K562 (cell line): ENCODE measurements around the gene CSTPP1. TPM values are rescaled to one million over a fixed set of nuclear protein-coding genes. Genes with fewer than 3 reads are reported as not detected.

Experiments used
- CBFA2T2 ChIP-seq: fragments of 450-650 bp; conservative IDR thresholded peaks from 2 replicates; pipeline ENCODE4 v1.6.1; 2017; ENCODE audit warnings: mild to moderate bottlenecking
- CBX2 ChIP-seq: fragments of 200-600 bp; sonication (generic); IDR thresholded peaks from one replicate; pipeline ENCODE4 v1.6.1; 2012; ENCODE audit warnings: mild to moderate bottlenecking, low read length, inconsistent platforms; ENCODE audit not compliant: insufficient read depth, poor library complexity, severe bottlenecking
- FOXJ2 ChIP-seq: fragments of 200-800 bp; sonication (Bioruptor generic); IDR thresholded peaks from 2 replicates; pipeline ENCODE4 v1.6.1; 2016; ENCODE audit warnings: missing genetic modification characterization, missing compliant biosample characterization
- FOXK1 ChIP-seq: sonication (generic); formaldehyde crosslinking; IDR thresholded peaks from 2 replicates; pipeline ENCODE4 v1.8.0; 2022; ENCODE audit warnings: missing genetic modification reagents, mild to moderate bottlenecking, borderline replicate concordance
- FOXM1 ChIP-seq, 2 experiments: fragments of 450-650 bp in 1 of 2; sonication (generic) in 1 of 2; formaldehyde crosslinking in 1 of 2; IDR thresholded peaks; 2 replicates each; pipeline versions ENCODE4 v1.6.1 to v1.9.0; 2017 to 2022; ENCODE audit warnings: low read depth in 2 of 2, mild to moderate bottlenecking in 2 of 2, missing genetic modification reagents in 1 of 2, moderate library complexity in 1 of 2
- GATAD2B ChIP-seq: fragments of 450-650 bp; IDR thresholded peaks from 2 replicates; pipeline ENCODE4 v1.6.1; 2017; ENCODE audit warnings: mild to moderate bottlenecking, borderline replicate concordance
- GTF2E2 ChIP-seq: fragments of 200-800 bp; sonication (Bioruptor generic); IDR thresholded peaks from 2 replicates; pipeline ENCODE4 v1.6.1; 2016; ENCODE audit warnings: missing genetic modification characterization, missing compliant biosample characterization
- IRF2 ChIP-seq: sonication (generic); formaldehyde crosslinking; IDR thresholded peaks from 2 replicates; pipeline ENCODE4 v1.8.1; 2022; ENCODE audit warnings: mild to moderate bottlenecking, missing genetic modification reagents
- PHTF2 ChIP-seq: fragments of 250-450 bp; sonication (Bioruptor Pico); IDR thresholded peaks from 2 replicates; pipeline ENCODE4 v1.5.0; 2021; ENCODE audit warnings: mild to moderate bottlenecking
- TAF15 ChIP-seq: fragments of 200-400 bp; formaldehyde crosslinking; IDR thresholded peaks from 2 replicates; pipeline ENCODE4 v1.6.1; 2017; ENCODE audit warnings: mild to moderate bottlenecking, low read depth, low read length, moderate library complexity
- ZC3H8 ChIP-seq: fragments of 450-650 bp; IDR thresholded peaks from 2 replicates; pipeline ENCODE4 v1.6.1; 2017
- ZNF143 ChIP-seq: sonication (generic); formaldehyde crosslinking; IDR thresholded peaks from 2 replicates; pipeline ENCODE4 v1.9.0; 2022; ENCODE audit warnings: mild to moderate bottlenecking, missing genetic modification reagents
- ZNF212 ChIP-seq: fragments of 450-650 bp; formaldehyde crosslinking; IDR thresholded peaks from 2 replicates; pipeline ENCODE4 v1.4.0; 2020; ENCODE audit warnings: mild to moderate bottlenecking
- ZNF444 ChIP-seq: fragments of 250-450 bp; sonication (Bioruptor Pico); IDR thresholded peaks from 2 replicates; pipeline ENCODE4 v1.4.0; 2020; ENCODE audit warnings: mild to moderate bottlenecking, moderate library complexity
- polyA plus RNA-seq, 8 experiments: library from polyadenylated mRNA; depleted of rRNA in 4 of 8; stranded (reverse) in 5 of 8; unstranded in 3 of 8; fragments of >200 nt; fragmentation: Nextera tagmentation in 2 of 8; fragmentation: Illumina TruSeq in 1 of 8; extraction: Ambion mirVana in 2 of 8; extraction: Trizol in 1 of 8; gene quantifications; 2 replicates each; pipeline versions ENCODE4 v1.2.1 to v1.2.3, GENCODE V29; 2011 to 2014; ENCODE audit warnings: inconsistent platforms in 1 of 8, missing spikeins in 1 of 8
- total RNA-seq, 7 experiments: library from RNA; depleted of rRNA in 6 of 7; stranded (reverse); fragments of >200 nt in 6 of 7; fragmentation: Illumina TruSeq in 2 of 7; extraction: Trizol in 2 of 7; gene quantifications; 2 replicates each; pipeline versions ENCODE4 v1.2.1 to v1.2.3, GENCODE V29; 2011 to 2021; ENCODE audit warnings: low replicate concordance in 1 of 7
- TF ChIP-seq, protein P1 (sequence below): fragments of 250-450 bp; sonication (Bioruptor Pico); IDR thresholded peaks from 2 replicates; pipeline ENCODE4 v1.8.0; 2021; ENCODE audit warnings: mild to moderate bottlenecking, moderate library complexity
- TF ChIP-seq, protein P2 (sequence below): fragments of 250-450 bp; sonication (Bioruptor Pico); IDR thresholded peaks from 2 replicates; pipeline ENCODE4 v1.4.0; 2020; ENCODE audit warnings: mild to moderate bottlenecking, moderate library complexity

The CSTPP1 gene
- total and polyA plus RNA-seq, 9 of the 15 experiments (the other 6 are each of a cell fraction or from before 2014, with no cell fraction given): 6.5 to 17.8 (median 9.2) TPM

DNA sequence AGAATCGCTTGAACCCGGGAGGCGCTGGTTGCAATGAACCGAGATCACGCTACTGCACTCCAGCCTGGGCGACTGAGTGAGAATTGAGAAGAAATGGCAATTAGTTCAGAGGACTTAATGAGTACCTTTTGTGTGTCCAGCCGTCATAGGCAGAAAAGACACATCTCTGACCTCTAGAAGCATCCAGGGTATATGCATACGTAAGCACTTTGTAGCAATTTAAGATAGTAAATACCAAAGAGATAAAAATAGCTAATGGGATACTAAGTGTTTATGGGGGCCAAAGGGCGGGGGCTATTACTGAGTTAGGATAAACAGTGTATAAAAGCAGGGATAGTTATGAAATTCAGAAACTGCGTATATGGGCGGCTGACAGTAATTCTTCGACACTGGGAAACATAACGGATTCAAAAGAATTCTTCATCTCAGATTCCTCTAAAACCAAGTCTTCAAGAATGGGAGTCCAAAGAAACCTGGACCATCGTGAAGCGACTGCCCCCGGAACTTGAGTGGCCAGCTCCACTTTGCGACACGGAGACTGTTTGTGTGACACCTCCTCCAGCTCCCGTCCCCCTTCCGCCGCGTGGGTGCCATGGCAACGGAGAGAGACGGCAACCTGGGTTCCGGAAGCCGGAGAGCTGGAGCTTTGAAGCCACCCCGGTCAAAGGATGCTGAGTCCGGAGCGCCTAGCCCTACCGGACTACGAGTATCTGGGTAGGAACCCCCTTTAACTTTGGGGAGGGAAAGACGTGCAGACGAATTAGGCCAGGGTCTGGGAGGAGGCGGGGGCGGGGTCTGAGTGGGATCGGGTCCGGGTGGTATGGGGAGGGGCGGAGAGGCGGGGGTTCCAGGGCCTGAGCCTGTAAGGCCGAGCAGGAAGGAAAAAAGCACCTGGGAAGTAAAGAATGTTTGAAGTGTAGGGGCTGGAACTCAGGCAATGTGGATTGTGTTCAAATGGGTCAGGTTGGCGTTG, at the start of gene CSTPP1 (continued):
- TF ChIP-seq ZNF143 (CRISPR knock-in tag) (no peak), TAF15 (no peak), CBFA2T2 (no peak), FOXJ2 (tag) (peak; percentile 46; the same call in 1 of the 2 replicates), ZNF212 (CRISPR knock-in tag) (no peak), ZC3H8 (no peak), ZNF444 (CRISPR knock-in tag) (no peak), IRF2 (CRISPR knock-in tag) (no peak), GTF2E2 (tag) (no peak), PHTF2 (no peak), GATAD2B (0 out of 2 replicates have a peak, but pooled peaks have one; percentile 67), FOXM1 (IDR thresholded peaks at IDR 0.05; ENCODE audit: low read depth) (no peak), FOXM1 (CRISPR knock-in tag; IDR thresholded peaks at IDR 0.05; ENCODE audit: low read depth) (no peak), FOXK1 (CRISPR knock-in tag) (no peak), CBX2 (no peak)
- TF ChIP-seq, protein P1, sequence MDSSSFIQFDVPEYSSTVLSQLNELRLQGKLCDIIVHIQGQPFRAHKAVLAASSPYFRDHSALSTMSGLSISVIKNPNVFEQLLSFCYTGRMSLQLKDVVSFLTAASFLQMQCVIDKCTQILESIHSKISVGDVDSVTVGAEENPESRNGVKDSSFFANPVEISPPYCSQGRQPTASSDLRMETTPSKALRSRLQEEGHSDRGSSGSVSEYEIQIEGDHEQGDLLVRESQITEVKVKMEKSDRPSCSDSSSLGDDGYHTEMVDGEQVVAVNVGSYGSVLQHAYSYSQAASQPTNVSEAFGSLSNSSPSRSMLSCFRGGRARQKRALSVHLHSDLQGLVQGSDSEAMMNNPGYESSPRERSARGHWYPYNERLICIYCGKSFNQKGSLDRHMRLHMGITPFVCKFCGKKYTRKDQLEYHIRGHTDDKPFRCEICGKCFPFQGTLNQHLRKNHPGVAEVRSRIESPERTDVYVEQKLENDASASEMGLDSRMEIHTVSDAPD (CRISPR knock-in tag): no peak
- TF ChIP-seq, protein P2, sequence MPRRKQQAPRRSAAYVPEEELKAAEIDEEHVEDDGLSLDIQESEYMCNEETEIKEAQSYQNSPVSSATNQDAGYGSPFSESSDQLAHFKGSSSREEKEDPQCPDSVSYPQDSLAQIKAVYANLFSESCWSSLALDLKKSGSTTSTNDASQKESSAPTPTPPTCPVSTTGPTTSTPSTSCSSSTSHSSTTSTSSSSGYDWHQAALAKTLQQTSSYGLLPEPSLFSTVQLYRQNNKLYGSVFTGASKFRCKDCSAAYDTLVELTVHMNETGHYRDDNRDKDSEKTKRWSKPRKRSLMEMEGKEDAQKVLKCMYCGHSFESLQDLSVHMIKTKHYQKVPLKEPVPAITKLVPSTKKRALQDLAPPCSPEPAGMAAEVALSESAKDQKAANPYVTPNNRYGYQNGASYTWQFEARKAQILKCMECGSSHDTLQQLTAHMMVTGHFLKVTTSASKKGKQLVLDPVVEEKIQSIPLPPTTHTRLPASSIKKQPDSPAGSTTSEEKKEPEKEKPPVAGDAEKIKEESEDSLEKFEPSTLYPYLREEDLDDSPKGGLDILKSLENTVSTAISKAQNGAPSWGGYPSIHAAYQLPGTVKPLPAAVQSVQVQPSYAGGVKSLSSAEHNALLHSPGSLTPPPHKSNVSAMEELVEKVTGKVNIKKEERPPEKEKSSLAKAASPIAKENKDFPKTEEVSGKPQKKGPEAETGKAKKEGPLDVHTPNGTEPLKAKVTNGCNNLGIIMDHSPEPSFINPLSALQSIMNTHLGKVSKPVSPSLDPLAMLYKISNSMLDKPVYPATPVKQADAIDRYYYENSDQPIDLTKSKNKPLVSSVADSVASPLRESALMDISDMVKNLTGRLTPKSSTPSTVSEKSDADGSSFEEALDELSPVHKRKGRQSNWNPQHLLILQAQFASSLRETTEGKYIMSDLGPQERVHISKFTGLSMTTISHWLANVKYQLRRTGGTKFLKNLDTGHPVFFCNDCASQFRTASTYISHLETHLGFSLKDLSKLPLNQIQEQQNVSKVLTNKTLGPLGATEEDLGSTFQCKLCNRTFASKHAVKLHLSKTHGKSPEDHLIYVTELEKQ (CRISPR knock-in tag): no peak
